Testis (tissue), 3 donors: Measurements from ENCODE around the gene WDR87. TPM values are rescaled to one million over a fixed set of nuclear protein-coding genes. Genes with fewer than 3 reads are reported as not detected.

Experiments used
- DNase-seq: peaks from one replicate; pipeline ENCODE4 v3.0.0-alpha.2; 2019
- H3K27ac ChIP-seq, 2 donors: fragments of 200-600 bp; sonication (generic); one replicate each; pipeline ENCODE4 v1.5.1; 2019
- H3K27me3 ChIP-seq: fragments of 200-600 bp; sonication (generic); one replicate; pipeline ENCODE4 v1.5.1; 2019
- H3K36me3 ChIP-seq: fragments of 200-600 bp; sonication (generic); one replicate; pipeline ENCODE4 v1.5.1; 2017; ENCODE audit warnings: low read depth; ENCODE audit errors: missing control alignments
- H3K4me1 ChIP-seq: fragments of 200-600 bp; sonication (generic); one replicate; pipeline ENCODE4 v1.5.1; 2019
- H3K4me3 ChIP-seq, 2 donors: fragments of 200-600 bp; sonication (generic); one replicate each; pipeline ENCODE4 v1.5.1; 2017 to 2019
- H3K9me3 ChIP-seq: fragments of 200-600 bp; sonication (generic); one replicate; pipeline ENCODE4 v1.5.1; 2017
- POLR2A ChIP-seq: fragments of 450-650 bp; IDR thresholded peaks from one replicate; pipeline ENCODE4 v1.6.1; 2017; ENCODE audit warnings: antibody characterized with exemption, mild to moderate bottlenecking, moderate library complexity
- WGBS, 2 donors: methylation state at CpG; one replicate each; pipeline ENCODE4 v1.1.5; 2018; 5-methylcytosine and 5-hydroxymethylcytosine counted together
- intact Hi-C: fragments of 100-400 bp; cut with DNase I; formaldehyde crosslinking; loops from one replicate; pipeline ENCODE4 v1.15.1; 2023; ENCODE audit warnings: low total_unique reads
- polyA plus RNA-seq: library from polyadenylated mRNA; stranded (reverse); fragments of 350-450 nt; fragmentation: Illumina TruSeq; extraction: RNeasy Lipid Tissue Mini Kit (QIAGEN cat#74804); gene quantifications from one replicate; pipeline ENCODE4 v1.2.3, GENCODE V29; 2014; ENCODE audit warnings: low read depth, low replicate concordance; ENCODE audit not compliant: insufficient read depth
- total RNA-seq, 2 donors: library from RNA; depleted of rRNA; stranded (reverse); fragments of >200 nt; gene quantifications; one replicate each; pipeline ENCODE4 v1.2.3, GENCODE V29; 2016
- TF ChIP-seq, protein P1 (sequence below), 3 experiments: fragments of 450-650 bp in 2 of 3; fragments of 200-600 bp in 1 of 3; sonication (generic) in 1 of 3; IDR thresholded peaks; one replicate each; pipeline ENCODE4 v1.5.1; 2016 to 2019; ENCODE audit warnings: antibody characterized with exemption in 3 of 3, mild to moderate bottlenecking in 2 of 3, moderate library complexity in 1 of 3

The WDR87 gene
- total and polyA plus RNA-seq, 3 donors from 2014 or later = 12.1 to 22.0 (median 15.3) TPM

DNA sequence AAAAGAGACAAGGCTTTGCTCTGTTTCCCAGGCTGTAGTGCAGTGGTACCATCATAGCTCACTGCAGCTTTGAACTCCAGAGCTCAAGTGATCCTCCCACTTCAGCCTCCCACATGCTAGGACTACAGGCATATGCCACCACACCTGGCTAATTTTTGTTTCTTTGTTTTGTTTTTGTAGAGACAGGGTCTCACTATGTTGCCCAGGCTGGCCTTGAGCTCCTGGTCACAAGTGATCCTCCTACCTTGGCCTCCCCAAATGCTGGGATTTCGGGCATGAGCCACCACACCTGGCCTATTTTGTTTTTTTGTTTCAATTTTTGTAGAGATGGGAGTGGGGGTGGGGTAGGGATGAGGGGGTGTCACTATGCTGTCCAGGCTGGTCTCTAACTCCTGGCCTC is 6.9 kb downstream of the WDR87 start:
- H3K36me3 ChIP-seq = no peaks in the 10 kb centered on the region
- no peak for DNase-seq
- no peak overlapping the region for H3K4me3 ChIP-seq
- 69 to 73% methylated on average over 1 of the region's 1 CpG for WGBS, 2 donors
- no peak for TF ChIP-seq POLR2A
- TF ChIP-seq, protein P1, sequence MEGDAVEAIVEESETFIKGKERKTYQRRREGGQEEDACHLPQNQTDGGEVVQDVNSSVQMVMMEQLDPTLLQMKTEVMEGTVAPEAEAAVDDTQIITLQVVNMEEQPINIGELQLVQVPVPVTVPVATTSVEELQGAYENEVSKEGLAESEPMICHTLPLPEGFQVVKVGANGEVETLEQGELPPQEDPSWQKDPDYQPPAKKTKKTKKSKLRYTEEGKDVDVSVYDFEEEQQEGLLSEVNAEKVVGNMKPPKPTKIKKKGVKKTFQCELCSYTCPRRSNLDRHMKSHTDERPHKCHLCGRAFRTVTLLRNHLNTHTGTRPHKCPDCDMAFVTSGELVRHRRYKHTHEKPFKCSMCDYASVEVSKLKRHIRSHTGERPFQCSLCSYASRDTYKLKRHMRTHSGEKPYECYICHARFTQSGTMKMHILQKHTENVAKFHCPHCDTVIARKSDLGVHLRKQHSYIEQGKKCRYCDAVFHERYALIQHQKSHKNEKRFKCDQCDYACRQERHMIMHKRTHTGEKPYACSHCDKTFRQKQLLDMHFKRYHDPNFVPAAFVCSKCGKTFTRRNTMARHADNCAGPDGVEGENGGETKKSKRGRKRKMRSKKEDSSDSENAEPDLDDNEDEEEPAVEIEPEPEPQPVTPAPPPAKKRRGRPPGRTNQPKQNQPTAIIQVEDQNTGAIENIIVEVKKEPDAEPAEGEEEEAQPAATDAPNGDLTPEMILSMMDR (IDR thresholded peaks at IDR 0.05) = no peak
- no peaks in the 10 kb centered on the region for H3K9me3 ChIP-seq
- intact Hi-C loops = no loop called here
- H3K27ac ChIP-seq = no peak overlapping the region
- no peaks in the 10 kb centered on the region for H3K4me1 ChIP-seq
- no peaks in the 10 kb centered on the region for H3K27me3 ChIP-seq

DNA sequence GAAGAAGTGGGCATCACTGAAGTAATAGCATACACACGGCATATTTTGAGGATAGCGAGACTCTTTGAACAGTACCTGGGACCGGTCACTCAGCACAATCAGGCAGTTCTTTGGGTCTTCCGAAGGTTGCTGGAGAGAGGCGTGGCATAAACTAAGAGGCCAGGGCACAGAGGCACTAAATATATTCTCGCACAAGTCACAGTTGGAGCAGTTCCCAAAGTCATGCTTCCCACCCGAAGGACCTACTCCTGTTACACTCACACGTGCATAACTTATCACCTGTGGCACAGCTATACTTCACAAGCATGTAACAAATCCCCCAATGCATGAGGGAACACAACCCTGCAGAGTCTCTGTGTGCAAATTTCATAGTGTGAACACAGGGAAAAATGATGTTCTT is 10.2 kb downstream of the WDR87 start:
- intact Hi-C loops = no loop called here
- Histone ChIP-seq H3K9me3 (no peaks in the 10 kb centered on the region), H3K27me3 (no peaks in the 10 kb centered on the region), H3K4me1 (no peaks in the 10 kb centered on the region), H3K27ac (no peak overlapping the region), H3K36me3 (no peaks in the 10 kb centered on the region), H3K4me3 (no peak overlapping the region)
- no peak for DNase-seq
- 76 to 89% methylated on average over 8 of the region's 8 CpGs for WGBS, 2 donors
- TF ChIP-seq, protein P1 (IDR thresholded peaks at IDR 0.05) = no peak
- TF ChIP-seq POLR2A = no peak

DNA sequence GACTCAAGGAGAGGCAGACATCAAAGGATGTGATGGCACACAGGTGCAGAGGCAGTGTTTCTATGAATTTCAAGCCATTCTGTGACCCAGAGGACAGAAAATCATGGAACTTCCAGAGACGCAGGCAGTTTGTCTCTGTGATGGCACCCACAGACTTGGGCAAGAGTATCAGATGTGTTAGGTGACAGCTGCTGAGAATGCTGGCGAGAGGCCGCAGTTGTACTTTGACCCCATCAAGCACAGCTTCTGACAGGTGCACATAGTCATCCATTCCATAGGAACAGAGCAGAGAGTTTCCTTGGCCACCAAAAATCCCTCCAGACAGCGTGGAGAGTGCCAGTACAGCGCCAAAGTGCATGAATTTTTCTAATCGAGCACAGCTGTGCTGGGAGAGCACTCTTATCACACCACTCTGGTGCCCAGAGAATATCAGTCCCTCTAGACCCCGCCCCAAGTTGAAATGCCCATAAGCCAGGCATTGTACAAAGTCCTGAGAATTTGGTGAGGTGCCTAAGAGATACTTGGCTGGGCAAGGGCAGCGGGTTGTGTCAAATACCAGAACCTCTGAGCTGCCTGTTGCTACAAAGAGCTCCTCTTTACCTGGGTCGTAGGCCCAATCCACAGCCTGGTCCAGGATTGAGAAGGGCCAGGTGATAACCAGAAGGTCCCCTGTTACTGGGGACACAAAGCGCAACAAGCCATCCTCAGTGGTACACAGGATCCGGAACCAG is 12.4 kb downstream of the WDR87 start:
- no peaks in the 10 kb centered on the region for H3K36me3 ChIP-seq
- no peak overlapping the region for H3K4me3 ChIP-seq
- no peak for DNase-seq
- 85 to 86% methylated on average over 11 of the region's 11 CpGs for WGBS, 2 donors
- no peaks in the 10 kb centered on the region for H3K4me1 ChIP-seq
- no peak overlapping the region for H3K27ac ChIP-seq
- no peaks in the 10 kb centered on the region for H3K9me3 ChIP-seq
- intact Hi-C loops = no loop called here
- no peaks in the 10 kb centered on the region for H3K27me3 ChIP-seq
- TF ChIP-seq POLR2A = no peak
- TF ChIP-seq, protein P1 (IDR thresholded peaks at IDR 0.05) = no peak

DNA sequence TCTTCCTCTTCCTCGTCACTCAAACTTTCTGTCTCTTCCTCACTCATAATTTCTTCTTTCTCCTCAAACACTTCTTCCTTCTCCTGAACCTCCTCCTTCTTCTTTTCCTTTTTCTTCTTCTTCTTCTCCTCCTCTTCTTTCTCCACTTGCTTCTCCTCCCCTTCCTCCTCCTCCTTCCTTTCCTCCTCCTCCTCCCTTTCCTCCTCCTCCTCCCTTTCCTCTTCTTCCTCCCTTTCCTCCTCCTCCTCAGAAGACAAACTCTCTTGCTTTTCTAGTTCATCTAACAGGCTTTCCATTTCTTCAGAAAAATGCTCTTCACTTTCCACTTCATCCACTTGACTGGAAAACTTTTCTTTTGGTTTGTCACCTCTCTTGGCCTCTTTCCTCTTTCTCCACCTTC is 19.8 kb downstream of the WDR87 start:
- Histone ChIP-seq H3K36me3 (no peaks in the 10 kb centered on the region), H3K27ac (no peak overlapping the region), H3K9me3 (no peaks in the 10 kb centered on the region)

More for the DNA sequence above, 19.8 kb downstream of the WDR87 start:
- no peak for DNase-seq
- TF ChIP-seq, protein P1 (IDR thresholded peaks at IDR 0.05) = no peak
- no peak for TF ChIP-seq POLR2A
- H3K4me1 ChIP-seq = no peaks in the 10 kb centered on the region
- intact Hi-C loops = no loop called here
- no peaks in the 10 kb centered on the region for H3K27me3 ChIP-seq
- WGBS, 2 donors = 68 to 93% methylated on average over 1 of the region's 1 CpG
- H3K4me3 ChIP-seq = no peak overlapping the region
